ENCODE measurements around the gene NFIC. TPM values are rescaled to one million over a fixed set of nuclear protein-coding genes. Genes with fewer than 3 reads are reported as not detected.

NFIC gene
- polyA plus RNA-seq, 4 donors: 4.5 to 37.9 (median 8.2) TPM

DNA sequence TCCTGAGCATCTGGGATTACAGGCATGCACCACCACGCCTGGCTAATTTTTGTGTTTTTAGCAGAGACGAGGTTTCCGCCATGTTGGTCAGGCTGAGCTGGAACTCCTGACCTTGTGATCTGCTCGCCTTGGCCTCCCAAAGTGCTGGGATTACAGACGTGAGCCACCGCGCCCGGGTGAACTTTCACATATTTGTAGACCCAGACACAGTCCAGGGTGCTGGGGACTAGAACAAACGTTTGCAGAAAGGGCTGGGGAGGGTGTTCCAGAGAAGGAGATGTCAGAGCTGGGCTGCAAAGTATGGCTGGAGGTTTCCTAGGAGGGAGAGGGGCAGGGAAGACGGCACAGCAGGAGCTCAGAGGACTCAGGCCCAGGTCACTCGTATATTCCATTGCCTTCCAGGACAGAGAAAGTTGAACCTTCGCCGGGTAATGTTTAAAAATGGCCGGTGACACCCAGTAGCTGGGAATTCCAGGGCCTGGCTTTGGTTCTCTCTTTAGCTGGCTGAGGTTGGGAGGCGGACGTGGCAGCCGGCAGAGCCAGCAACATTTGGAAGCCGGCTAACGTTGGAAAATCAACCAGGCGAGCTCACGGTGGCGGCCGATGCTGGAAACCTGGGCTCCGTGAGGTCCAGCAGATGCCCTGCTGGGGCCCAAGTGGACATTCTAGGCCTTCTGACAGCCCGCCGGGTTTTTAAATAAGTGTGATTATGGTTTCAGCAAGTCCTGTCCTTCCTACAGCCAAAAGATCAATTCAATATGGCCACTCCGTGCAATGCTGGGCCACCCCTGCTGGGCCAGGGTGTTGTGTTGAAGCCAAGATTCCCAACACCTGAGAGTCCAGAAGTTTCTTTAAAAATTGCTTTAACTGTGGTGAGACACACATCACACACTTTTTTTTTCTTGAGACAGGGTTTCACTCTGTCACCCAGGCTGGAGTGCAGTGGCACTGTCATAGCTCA lies 41.5 kb downstream of the NFIC start:
- H3K27ac ChIP-seq (ENCODE audit: low read depth in 1 of 3, low read length in 2 of 3): peak overlapping the region in 2 of 3 donors; percentile 66 to 68
- H3K9me3 ChIP-seq (ENCODE audit: control insufficient read depth in 2 of 2, insufficient read depth in 1 of 2, low read depth in 1 of 2, low read length in 1 of 2): no peaks in the 10 kb centered on the region
- no peaks in the 10 kb centered on the region for H3K27me3 ChIP-seq (ENCODE audit: control insufficient read depth in 3 of 3, insufficient read depth in 3 of 3, low read length in 3 of 3)
- H3K4me1 ChIP-seq (ENCODE audit: control insufficient read depth in 3 of 3, insufficient read depth in 2 of 3, low read depth in 1 of 3, low read length in 2 of 3): peaks cover 0 to 4% (median 0%) of the 10 kb centered on the region in 3 donors
- 59 to 79% (median 74%) methylated on average over 27 of the region's 27 CpGs for WGBS, 3 donors
- DNase-seq: no peak
- FAIRE-seq: no peak
- no peak overlapping the region for H3K4me3 ChIP-seq (ENCODE audit: low read depth in 1 of 3, low read length in 3 of 3)
- peaks cover 0 to 17% (median 0%) of the 10 kb centered on the region in 3 donors for H3K36me3 ChIP-seq (ENCODE audit: control insufficient read depth in 3 of 3, insufficient read depth in 2 of 3, low read depth in 1 of 3, low read length in 3 of 3)

GRCh38 chr19:3408996-3409345 lies 42.6 kb downstream of the NFIC start:
- peak overlapping the region in 1 of 3 donors; percentile 74 for H3K27ac ChIP-seq (ENCODE audit: low read depth in 1 of 3, low read length in 2 of 3)
- H3K27me3 ChIP-seq (ENCODE audit: control insufficient read depth in 3 of 3, insufficient read depth in 3 of 3, low read length in 3 of 3): no peaks in the 10 kb centered on the region
- H3K4me1 ChIP-seq (ENCODE audit: control insufficient read depth in 3 of 3, insufficient read depth in 2 of 3, low read depth in 1 of 3, low read length in 2 of 3): no peaks in the 10 kb centered on the region
- no peak overlapping the region for H3K4me3 ChIP-seq (ENCODE audit: low read depth in 1 of 3, low read length in 3 of 3)
- H3K9me3 ChIP-seq (ENCODE audit: control insufficient read depth in 2 of 2, insufficient read depth in 1 of 2, low read depth in 1 of 2, low read length in 1 of 2): no peaks in the 10 kb centered on the region
- FAIRE-seq (no peak), DNase-seq (no peak)
- 84 to 87% (median 84%) methylated on average over 11 of the region's 11 CpGs for WGBS, 3 donors
- peaks cover 0 to 21% (median 0%) of the 10 kb centered on the region in 3 donors for H3K36me3 ChIP-seq (ENCODE audit: control insufficient read depth in 3 of 3, insufficient read depth in 2 of 3, low read depth in 1 of 3, low read length in 3 of 3)

- FAIRE-seq: no peak
- Histone ChIP-seq H3K4me3 (ENCODE audit: low read depth in 1 of 3, low read length in 3 of 3) (no peak overlapping the region), H3K27ac (ENCODE audit: low read depth in 1 of 3, low read length in 2 of 3) (peak overlapping the region in 1 of 3 donors; percentile 74), H3K36me3 (ENCODE audit: control insufficient read depth in 3 of 3, insufficient read depth in 2 of 3, low read depth in 1 of 3, low read length in 3 of 3) (peaks cover 0 to 21% (median 0%) of the 10 kb centered on the region in 3 donors), H3K9me3 (ENCODE audit: control insufficient read depth in 2 of 2, insufficient read depth in 1 of 2, low read depth in 1 of 2, low read length in 1 of 2) (no peaks in the 10 kb centered on the region), H3K27me3 (ENCODE audit: control insufficient read depth in 3 of 3, insufficient read depth in 3 of 3, low read length in 3 of 3) (no peaks in the 10 kb centered on the region), H3K4me1 (ENCODE audit: control insufficient read depth in 3 of 3, insufficient read depth in 2 of 3, low read depth in 1 of 3, low read length in 2 of 3) (no peaks in the 10 kb centered on the region)
- no peak for DNase-seq
- WGBS, 3 donors: 69 to 82% (median 71%) methylated on average over 30 of the region's 30 CpGs
These were observed 43.1 kb downstream of the NFIC start for GRCh38 chr19:3409346-3410064.

GRCh38 chr19:3411636-3412035 lies 45.3 kb downstream of the NFIC start:
- Histone ChIP-seq H3K4me1 (ENCODE audit: control insufficient read depth in 3 of 3, insufficient read depth in 2 of 3, low read depth in 1 of 3, low read length in 2 of 3) (no peaks in the 10 kb centered on the region), H3K4me3 (ENCODE audit: low read depth in 1 of 3, low read length in 3 of 3) (no peak overlapping the region), H3K27me3 (ENCODE audit: control insufficient read depth in 3 of 3, insufficient read depth in 3 of 3, low read length in 3 of 3) (no peaks in the 10 kb centered on the region), H3K27ac (ENCODE audit: low read depth in 1 of 3, low read length in 2 of 3) (no peak overlapping the region), H3K36me3 (ENCODE audit: control insufficient read depth in 3 of 3, insufficient read depth in 2 of 3, low read depth in 1 of 3, low read length in 3 of 3) (peaks cover 0 to 21% (median 0%) of the 10 kb centered on the region in 3 donors), H3K9me3 (ENCODE audit: control insufficient read depth in 2 of 2, insufficient read depth in 1 of 2, low read depth in 1 of 2, low read length in 1 of 2) (no peaks in the 10 kb centered on the region)
- FAIRE-seq (no peak), DNase-seq (no peak)
- WGBS, 3 donors: 74 to 78% (median 74%) methylated on average over 13 of the region's 13 CpGs

- Histone ChIP-seq H3K36me3 (ENCODE audit: control insufficient read depth in 3 of 3, insufficient read depth in 2 of 3, low read depth in 1 of 3, low read length in 3 of 3) (peaks cover 0 to 20% (median 0%) of the 10 kb centered on the region in 3 donors), H3K4me3 (ENCODE audit: low read depth in 1 of 3, low read length in 3 of 3) (no peak overlapping the region), H3K9me3 (ENCODE audit: control insufficient read depth in 2 of 2, insufficient read depth in 1 of 2, low read depth in 1 of 2, low read length in 1 of 2) (no peaks in the 10 kb centered on the region), H3K27ac (ENCODE audit: low read depth in 1 of 3, low read length in 2 of 3) (no peak overlapping the region), H3K27me3 (ENCODE audit: control insufficient read depth in 3 of 3, insufficient read depth in 3 of 3, low read length in 3 of 3) (no peaks in the 10 kb centered on the region), H3K4me1 (ENCODE audit: control insufficient read depth in 3 of 3, insufficient read depth in 2 of 3, low read depth in 1 of 3, low read length in 2 of 3) (no peaks in the 10 kb centered on the region)
- no peak for FAIRE-seq
- 88 to 95% (median 94%) methylated on average over 4 of the region's 4 CpGs for WGBS, 3 donors
- no peak for DNase-seq
These were observed 45.7 kb downstream of the NFIC start for GRCh38 chr19:3412066-3412465.

DNA sequence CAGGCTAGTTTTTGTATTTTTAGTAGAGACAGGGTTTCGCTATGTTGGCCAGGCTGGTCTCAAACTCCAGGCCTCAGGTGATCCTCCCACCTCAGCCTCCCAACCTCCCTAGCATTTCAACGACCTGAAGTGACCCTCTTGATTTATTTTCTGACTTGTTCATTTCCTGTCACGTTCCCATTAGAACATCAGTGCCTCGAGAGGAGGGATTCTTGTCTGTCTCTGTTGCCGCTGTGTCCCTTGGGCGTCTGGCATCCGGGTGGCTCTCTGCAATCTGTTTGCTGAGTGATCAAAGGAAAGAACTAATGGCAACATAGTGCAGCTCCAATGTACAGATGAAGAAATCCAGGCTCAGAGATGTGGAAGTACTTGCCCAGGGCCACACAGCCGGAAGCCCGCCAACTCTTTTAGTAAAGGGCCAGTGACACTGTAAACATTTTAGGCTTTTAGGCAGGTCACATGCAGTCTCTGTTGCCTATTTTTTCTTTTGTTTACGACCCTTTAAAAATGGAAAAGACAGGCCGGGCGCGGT lies 47.5 kb downstream of the NFIC start:
- H3K4me1 ChIP-seq (ENCODE audit: control insufficient read depth in 3 of 3, insufficient read depth in 2 of 3, low read depth in 1 of 3, low read length in 2 of 3): no peaks in the 10 kb centered on the region
- FAIRE-seq: no peak
- no peak overlapping the region for H3K4me3 ChIP-seq (ENCODE audit: low read depth in 1 of 3, low read length in 3 of 3)
- DNase-seq: no peak
- H3K36me3 ChIP-seq (ENCODE audit: control insufficient read depth in 3 of 3, insufficient read depth in 2 of 3, low read depth in 1 of 3, low read length in 3 of 3): peaks cover 0 to 21% (median 0%) of the 10 kb centered on the region in 3 donors
- no peaks in the 10 kb centered on the region for H3K9me3 ChIP-seq (ENCODE audit: control insufficient read depth in 2 of 2, insufficient read depth in 1 of 2, low read depth in 1 of 2, low read length in 1 of 2)
- H3K27ac ChIP-seq (ENCODE audit: low read depth in 1 of 3, low read length in 2 of 3): peak overlapping the region in 1 of 3 donors; percentile 42
- 63 to 85% (median 72%) methylated on average over 13 of the region's 13 CpGs for WGBS, 3 donors
- no peaks in the 10 kb centered on the region for H3K27me3 ChIP-seq (ENCODE audit: control insufficient read depth in 3 of 3, insufficient read depth in 3 of 3, low read length in 3 of 3)

DNA sequence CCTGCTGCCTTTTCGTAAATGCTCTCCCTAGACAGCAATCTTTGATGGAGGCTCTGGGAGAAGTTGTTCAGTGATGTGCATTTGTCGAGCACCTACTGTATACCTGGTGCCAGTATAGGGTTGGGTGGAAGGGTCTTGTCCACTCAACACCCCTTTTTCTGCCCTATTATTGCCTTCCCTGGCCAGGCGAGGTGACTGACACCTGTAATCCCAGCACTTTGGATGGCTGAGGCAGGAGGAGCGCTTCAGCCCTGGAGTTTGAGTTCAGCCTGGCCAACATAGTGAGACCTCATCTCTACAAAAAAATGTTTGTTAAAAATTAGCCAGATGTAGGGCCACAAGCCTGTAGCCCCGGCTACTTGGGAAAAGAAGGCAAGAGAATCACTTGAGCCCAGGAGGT lies 49.3 kb downstream of the NFIC start:
- peaks cover 0 to 15% (median 0%) of the 10 kb centered on the region in 3 donors for H3K36me3 ChIP-seq (ENCODE audit: control insufficient read depth in 3 of 3, insufficient read depth in 2 of 3, low read depth in 1 of 3, low read length in 3 of 3)
- FAIRE-seq (no peak), DNase-seq (no peak)
- H3K4me1 ChIP-seq (ENCODE audit: control insufficient read depth in 3 of 3, insufficient read depth in 2 of 3, low read depth in 1 of 3, low read length in 2 of 3): no peaks in the 10 kb centered on the region
- no peak overlapping the region for H3K4me3 ChIP-seq (ENCODE audit: low read depth in 1 of 3, low read length in 3 of 3)
- H3K27ac ChIP-seq (ENCODE audit: low read depth in 1 of 3, low read length in 2 of 3): no peak overlapping the region
- no peaks in the 10 kb centered on the region for H3K27me3 ChIP-seq (ENCODE audit: control insufficient read depth in 3 of 3, insufficient read depth in 3 of 3, low read length in 3 of 3)
- 68 to 94% (median 80%) methylated on average over 4 to 5 of the region's 5 CpGs for WGBS, 3 donors
- H3K9me3 ChIP-seq (ENCODE audit: control insufficient read depth in 2 of 2, insufficient read depth in 1 of 2, low read depth in 1 of 2, low read length in 1 of 2): no peaks in the 10 kb centered on the region

DNA sequence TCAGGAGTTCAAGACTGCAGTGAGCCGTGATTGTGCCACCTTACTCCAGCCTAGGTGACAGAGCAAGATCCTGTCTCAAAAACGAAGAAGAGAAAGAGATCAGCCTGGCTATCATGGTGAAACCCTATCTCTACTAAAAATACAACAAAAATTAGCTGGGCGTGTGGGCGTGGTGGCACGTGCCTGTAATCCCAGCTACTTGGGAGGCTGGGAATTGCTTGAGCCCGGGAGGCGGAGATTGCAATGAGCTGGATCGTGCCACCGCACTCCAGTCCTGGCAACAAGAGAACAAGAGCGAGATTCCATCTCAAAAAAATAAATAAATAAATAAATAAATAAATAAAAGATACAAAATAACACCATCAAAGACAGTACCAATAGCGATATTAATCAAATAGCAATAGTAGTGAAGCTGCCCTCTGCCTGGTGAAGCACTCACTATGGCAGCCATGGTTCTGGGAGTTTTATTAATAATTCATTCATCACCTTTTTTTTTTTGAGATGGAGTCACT lies 53.9 kb downstream of the NFIC start:
- Histone ChIP-seq H3K27me3 (ENCODE audit: control insufficient read depth in 3 of 3, insufficient read depth in 3 of 3, low read length in 3 of 3) (no peaks in the 10 kb centered on the region), H3K9me3 (ENCODE audit: control insufficient read depth in 2 of 2, insufficient read depth in 1 of 2, low read depth in 1 of 2, low read length in 1 of 2) (no peaks in the 10 kb centered on the region), H3K36me3 (ENCODE audit: control insufficient read depth in 3 of 3, insufficient read depth in 2 of 3, low read depth in 1 of 3, low read length in 3 of 3) (peaks cover 0 to 10% (median 0%) of the 10 kb centered on the region in 3 donors), H3K4me3 (ENCODE audit: low read depth in 1 of 3, low read length in 3 of 3) (no peak overlapping the region), H3K27ac (ENCODE audit: low read depth in 1 of 3, low read length in 2 of 3) (no peak overlapping the region), H3K4me1 (ENCODE audit: control insufficient read depth in 3 of 3, insufficient read depth in 2 of 3, low read depth in 1 of 3, low read length in 2 of 3) (no peaks in the 10 kb centered on the region)
- no peak for DNase-seq
- WGBS, 3 donors: 93 to 94% (median 94%) methylated on average over 11 of the region's 11 CpGs
- no peak for FAIRE-seq
